Activated T-helper 17 cell treated with anti-CD3 and anti-CD28 coated beads, Interleukin-2, amount 50 U/mL, for 72 hours (primary cell): Measurements from ENCODE around the gene IDS. TPM values are rescaled to one million over a fixed set of nuclear protein-coding genes. Genes with fewer than 3 reads are reported as not detected.

Source experiments
- total RNA-seq, 2 donors: library from RNA; stranded (reverse); gene quantifications; one replicate each; pipeline ENCODE4 v1.2.3, GENCODE V29; 2022

The IDS gene
- total RNA-seq, 2 donors from 2014 or later = 91.4 to 127 TPM

Other genes with a start within 250 kb of the IDS start
- gene EOLA1, start 35.7 kb upstream of the IDS start, total RNA-seq = 10 to 100 TPM; 42.7 to 53.2 TPM
- not detected for gene HSFX3, start 44.6 kb upstream of the IDS start, total RNA-seq
- not detected for gene MAGEA9B, start 82.2 kb upstream of the IDS start, total RNA-seq
- not detected for gene HSFX2, start 90.0 kb upstream of the IDS start, total RNA-seq
- gene TMEM185A, start 126.5 kb upstream of the IDS start, total RNA-seq = 10 to 100 TPM; 15.1 to 18.3 TPM
- gene MAGEA11, start 206.8 kb upstream of the IDS start, total RNA-seq = not detected